CD14-positive monocyte (primary cell): ENCODE results near the gene LOC128125822.

Source experiments
- DNase-seq, 3 donors: peaks; one replicate each; pipeline ENCODE4 v3.0.0-alpha.2; 2011 to 2022
- H2AFZ ChIP-seq: 2 replicates; pipeline ENCODE4 v1.6.0; 2012; ENCODE audit warnings: mild to moderate bottlenecking, low read depth, low read length, inconsistent platforms; ENCODE audit not compliant: insufficient read depth, poor library complexity, severe bottlenecking
- H3K27ac ChIP-seq, 2 donors: 1 replicate in 1 of 2; 2 replicates in 1 of 2; pipeline ENCODE4 v1.5.1; 2012 to 2013; ENCODE audit warnings: low read length in 2 of 2, control low read depth in 1 of 2, inconsistent platforms in 1 of 2, low read depth in 1 of 2, mild to moderate bottlenecking in 1 of 2
- H3K27me3 ChIP-seq, 2 donors: one replicate each; pipeline versions ENCODE4 v1.6.0 to v1.6.1; 2011 to 2013; ENCODE audit warnings: low read length in 2 of 2; ENCODE audit not compliant: control insufficient read depth in 2 of 2, insufficient read depth in 2 of 2
- H3K36me3 ChIP-seq, 2 donors: replicated peaks in 1 of 2; 1 replicate in 1 of 2; 2 replicates in 1 of 2; pipeline versions ENCODE4 v1.5.1 to v1.6.1; 2012 to 2013; ENCODE audit warnings: low read length in 2 of 2, control low read depth in 1 of 2, inconsistent platforms in 1 of 2, mild to moderate bottlenecking in 1 of 2; ENCODE audit not compliant: insufficient read depth in 2 of 2, control insufficient read depth in 1 of 2
- H3K4me1 ChIP-seq, 2 donors: 1 replicate in 1 of 2; 2 replicates in 1 of 2; pipeline versions ENCODE4 v1.5.1 to v1.6.1; 2012 to 2013; ENCODE audit warnings: low read length in 2 of 2, control low read depth in 1 of 2, inconsistent platforms in 1 of 2, mild to moderate bottlenecking in 1 of 2, moderate library complexity in 1 of 2; ENCODE audit not compliant: insufficient read depth in 2 of 2, control insufficient read depth in 1 of 2
- H3K4me2 ChIP-seq: replicated peaks from 2 replicates; pipeline ENCODE3; 2012; ENCODE audit warnings: low read length, moderate library complexity, mild to moderate bottlenecking; ENCODE audit not compliant: poor library complexity, severe bottlenecking; ENCODE audit errors: extremely low read depth
- H3K4me3 ChIP-seq, 3 experiments: fragments of 200-600 bp in 1 of 3; sonication (generic) in 1 of 3; replicated peaks in 1 of 3; 1 replicate in 2 of 3; 2 replicates in 1 of 3; pipeline ENCODE4 v1.5.1; 2011 to 2013; ENCODE audit warnings: low read length in 3 of 3, mild to moderate bottlenecking in 3 of 3, control low read depth in 2 of 3, low read depth in 2 of 3, inconsistent platforms in 1 of 3, moderate library complexity in 1 of 3
- H3K79me2 ChIP-seq: 2 replicates; pipeline ENCODE4 v1.6.0; 2012; ENCODE audit warnings: mild to moderate bottlenecking, control low read depth, inconsistent platforms, low read length, moderate library complexity; ENCODE audit not compliant: insufficient read depth
- H3K9ac ChIP-seq: 2 replicates; pipeline ENCODE4 v1.6.0; 2017; ENCODE audit warnings: low read length, mild to moderate bottlenecking; ENCODE audit not compliant: insufficient read depth, poor library complexity, severe bottlenecking
- H3K9me3 ChIP-seq, 2 donors: replicated peaks in 1 of 2; 1 replicate in 1 of 2; 2 replicates in 1 of 2; pipeline versions ENCODE4 v1.5.1 to v1.6.1; 2012 to 2013; ENCODE audit warnings: low read length in 2 of 2, control low read depth in 1 of 2; ENCODE audit not compliant: control insufficient read depth in 1 of 2, insufficient read depth in 1 of 2
- H4K20me1 ChIP-seq: 2 replicates; pipeline ENCODE4 v1.6.0; 2012; ENCODE audit warnings: mild to moderate bottlenecking, low read length, control low read depth, moderate library complexity; ENCODE audit not compliant: insufficient read depth
- H3K27ac Mint-ChIP-seq, 7 donors: one replicate each; pipeline ENCODE4 v1.8.0; 2020; ENCODE audit warnings: mild to moderate bottlenecking in 7 of 7, mixed read lengths in 7 of 7, moderate library complexity in 6 of 7, inconsistent platforms in 2 of 7
- H3K27me3 Mint-ChIP-seq, 3 donors: one replicate each; pipeline ENCODE4 v1.8.0; 2021 to 2022; ENCODE audit warnings: low read depth in 3 of 3, mild to moderate bottlenecking in 3 of 3, mixed read lengths in 3 of 3, moderate library complexity in 3 of 3, inconsistent platforms in 1 of 3
- H3K36me3 Mint-ChIP-seq, 2 donors: one replicate each; pipeline ENCODE4 v1.8.0; 2020; ENCODE audit warnings: mixed read lengths in 2 of 2, inconsistent platforms in 1 of 2, mild to moderate bottlenecking in 1 of 2
- H3K4me1 Mint-ChIP-seq: one replicate; pipeline ENCODE4 v1.8.0; 2020; ENCODE audit warnings: mild to moderate bottlenecking, mixed read lengths
- H3K4me3 Mint-ChIP-seq, 2 donors: one replicate each; pipeline ENCODE4 v1.8.0; 2020; ENCODE audit warnings: mild to moderate bottlenecking in 2 of 2, mixed read lengths in 2 of 2, moderate library complexity in 1 of 2
- H3K9me3 Mint-ChIP-seq, 7 donors: one replicate each; pipeline ENCODE4 v1.8.0; 2020 to 2022; ENCODE audit warnings: mixed read lengths in 7 of 7, mild to moderate bottlenecking in 6 of 7, moderate library complexity in 6 of 7, inconsistent platforms in 2 of 7
- WGBS: methylation state at CpG from one replicate; pipeline ENCODE4 v1.1.5; 2013; ENCODE audit warnings: missing lambda C conversion rate; ENCODE audit not compliant: insufficient coverage; 5-methylcytosine and 5-hydroxymethylcytosine counted together
- intact Hi-C, 2 donors: fragments of 100-400 bp; cut with micrococcal nuclease; formaldehyde crosslinking; loops; one replicate each; pipeline versions ENCODE4 v1.15.0 to v1.15.1; 2023
- TF ChIP-seq, protein P1 (sequence below): fragments of 200-600 bp; IDR thresholded peaks from one replicate; pipeline ENCODE4 v1.8.0; 2022; ENCODE audit warnings: antibody characterized with exemption, mild to moderate bottlenecking

The LOC128125822 gene

DNA sequence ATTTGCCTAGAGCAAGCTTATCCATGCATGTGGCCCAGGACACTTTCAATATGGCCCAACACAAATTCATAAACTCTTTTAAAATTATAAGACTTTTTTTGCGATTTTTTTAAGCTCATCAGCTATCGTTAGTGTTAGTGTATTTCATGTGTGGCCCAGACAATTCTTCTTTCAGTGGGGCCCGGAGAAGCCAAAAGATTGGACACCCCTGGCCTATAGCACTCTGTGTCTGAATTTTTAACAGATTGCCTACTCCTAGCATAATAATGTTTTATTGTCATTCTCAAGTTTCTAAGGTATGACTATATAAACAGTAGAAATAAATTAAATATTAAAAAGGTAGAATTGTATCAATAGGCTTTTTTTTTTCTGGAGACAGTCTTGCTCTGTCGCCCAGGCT lies 48.6 kb upstream of the LOC128125822 start:
- H3K9me3 Mint-ChIP-seq = peaks cover 0 to 4% (median 0%) of the 10 kb centered on the region in 7 donors
- H3K4me2 ChIP-seq = no peak overlapping the region
- no peak overlapping the region for H3K4me3 Mint-ChIP-seq
- no peaks in the 10 kb centered on the region for H3K9me3 ChIP-seq
- H3K4me3 ChIP-seq = no peak overlapping the region
- H3K27ac ChIP-seq = no peak overlapping the region
- peak overlapping the region in 1 of 7 donors; percentile 48 for H3K27ac Mint-ChIP-seq
- H3K9ac ChIP-seq = no peak overlapping the region
- no peaks in the 10 kb centered on the region for H3K36me3 ChIP-seq
- no peaks in the 10 kb centered on the region for H3K36me3 Mint-ChIP-seq
- H3K79me2 ChIP-seq = no peaks in the 10 kb centered on the region
- H3K27me3 Mint-ChIP-seq = peaks cover 0 to 2% (median 1%) of the 10 kb centered on the region in 3 donors
- intact Hi-C loops = no loop called here
- DNase-seq = no peak
- H3K27me3 ChIP-seq = no peaks in the 10 kb centered on the region
- no peaks in the 10 kb centered on the region for H4K20me1 ChIP-seq
- TF ChIP-seq, protein P1, sequence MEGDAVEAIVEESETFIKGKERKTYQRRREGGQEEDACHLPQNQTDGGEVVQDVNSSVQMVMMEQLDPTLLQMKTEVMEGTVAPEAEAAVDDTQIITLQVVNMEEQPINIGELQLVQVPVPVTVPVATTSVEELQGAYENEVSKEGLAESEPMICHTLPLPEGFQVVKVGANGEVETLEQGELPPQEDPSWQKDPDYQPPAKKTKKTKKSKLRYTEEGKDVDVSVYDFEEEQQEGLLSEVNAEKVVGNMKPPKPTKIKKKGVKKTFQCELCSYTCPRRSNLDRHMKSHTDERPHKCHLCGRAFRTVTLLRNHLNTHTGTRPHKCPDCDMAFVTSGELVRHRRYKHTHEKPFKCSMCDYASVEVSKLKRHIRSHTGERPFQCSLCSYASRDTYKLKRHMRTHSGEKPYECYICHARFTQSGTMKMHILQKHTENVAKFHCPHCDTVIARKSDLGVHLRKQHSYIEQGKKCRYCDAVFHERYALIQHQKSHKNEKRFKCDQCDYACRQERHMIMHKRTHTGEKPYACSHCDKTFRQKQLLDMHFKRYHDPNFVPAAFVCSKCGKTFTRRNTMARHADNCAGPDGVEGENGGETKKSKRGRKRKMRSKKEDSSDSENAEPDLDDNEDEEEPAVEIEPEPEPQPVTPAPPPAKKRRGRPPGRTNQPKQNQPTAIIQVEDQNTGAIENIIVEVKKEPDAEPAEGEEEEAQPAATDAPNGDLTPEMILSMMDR = no peak
- no peak overlapping the region for H2AFZ ChIP-seq
- H3K4me1 ChIP-seq = no peaks in the 10 kb centered on the region
- peaks cover 2% of the 10 kb centered on the region for H3K4me1 Mint-ChIP-seq
- WGBS = no CpG with 5 or more reads among the region's 4 CpGs

DNA sequence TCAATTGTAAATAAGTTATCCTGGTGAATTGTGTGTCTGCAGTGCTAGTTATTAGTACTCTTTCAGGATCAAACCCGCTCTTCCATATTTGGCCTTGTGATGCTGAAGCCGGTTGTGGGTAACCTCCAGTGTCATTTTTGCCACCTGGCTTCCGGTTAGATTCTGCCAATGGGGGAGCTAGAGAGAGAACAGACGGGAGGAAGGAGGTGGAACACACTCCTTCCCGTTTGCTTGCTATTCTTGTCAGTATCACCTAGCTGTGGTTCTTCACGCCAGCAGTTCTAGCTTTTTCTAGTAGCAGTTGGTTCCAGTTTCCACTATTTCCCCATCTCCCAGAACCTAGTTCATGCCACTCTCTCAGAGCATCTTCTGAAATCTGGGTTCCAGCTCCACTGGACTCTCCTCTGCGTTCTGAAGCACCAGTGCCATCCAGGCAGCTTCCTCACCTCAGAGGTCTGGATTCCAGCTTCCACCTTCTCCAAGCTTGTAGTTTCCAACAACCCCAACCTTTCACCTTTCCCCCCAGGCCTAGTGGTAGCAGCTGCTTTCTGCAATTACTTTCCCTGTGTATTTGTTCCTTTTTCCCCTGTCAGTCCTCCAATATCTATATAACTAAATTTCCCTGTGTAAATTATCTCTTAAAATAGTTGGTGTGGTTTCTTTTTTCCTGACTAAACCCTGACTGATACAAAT lies 46.9 kb upstream of the LOC128125822 start:
- Histone ChIP-seq H3K27me3 (no peaks in the 10 kb centered on the region), H3K4me3 (no peak overlapping the region), H3K4me1 (no peaks in the 10 kb centered on the region), H2AFZ (no peak overlapping the region), H3K79me2 (no peaks in the 10 kb centered on the region), H3K4me2 (no peak overlapping the region), H3K9me3 (no peaks in the 10 kb centered on the region), H3K36me3 (no peaks in the 10 kb centered on the region), H4K20me1 (no peaks in the 10 kb centered on the region), H3K9ac (no peak overlapping the region), H3K27ac (no peak overlapping the region)
- peaks cover 0 to 4% (median 0%) of the 10 kb centered on the region in 7 donors for H3K9me3 Mint-ChIP-seq
- intact Hi-C loops = no loop called here
- no peaks in the 10 kb centered on the region for H3K4me1 Mint-ChIP-seq
- H3K4me3 Mint-ChIP-seq = no peak overlapping the region
- H3K27me3 Mint-ChIP-seq = peaks cover 0 to 3% (median under 1%) of the 10 kb centered on the region in 3 donors
- H3K36me3 Mint-ChIP-seq = no peaks in the 10 kb centered on the region
- peak overlapping the region in 1 of 7 donors; percentile 57 for H3K27ac Mint-ChIP-seq
- WGBS = 85% methylated on average over 4 of the region's 7 CpGs
- TF ChIP-seq, protein P1 = no peak
- DNase-seq = no peak
